GM12864 (cell line): ENCODE results near the gene MXI1.

ENCODE experiments used
- DNase-seq: peaks from one replicate; pipeline ENCODE4 v3.0.0-alpha.2; 2011; ENCODE audit warnings: low read depth
- H3K4me3 ChIP-seq: 2 replicates; pipeline ENCODE4 v1.5.1; 2011; ENCODE audit warnings: mild to moderate bottlenecking, low read depth, low read length, control low read depth
- CTCF ChIP-seq: IDR thresholded peaks from 2 replicates; pipeline ENCODE4 v1.5.1; 2011; ENCODE audit warnings: low read depth, mild to moderate bottlenecking, moderate library complexity, low read length, control low read depth, inconsistent platforms; ENCODE audit errors: missing control alignments

The MXI1 gene

DNA sequence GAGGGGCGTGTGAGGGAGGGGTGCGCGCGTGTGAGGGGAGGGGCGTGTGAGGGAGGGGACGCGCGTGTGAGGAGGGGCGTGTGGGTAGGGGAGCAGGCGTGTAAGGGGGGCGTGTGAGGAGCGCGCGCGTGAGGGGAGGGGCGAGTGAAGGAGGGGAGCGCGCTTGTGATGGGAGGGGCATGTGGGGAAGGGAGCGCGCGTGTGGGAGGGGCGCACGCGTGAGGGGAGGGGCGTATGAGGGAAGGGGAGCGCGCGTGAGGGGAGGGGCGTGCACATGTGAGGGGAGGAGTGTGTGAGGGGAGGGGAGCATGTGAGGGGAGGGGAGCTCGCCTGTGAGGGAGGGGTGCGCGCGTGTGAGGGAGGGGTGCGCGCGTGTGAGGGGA is 19.1 kb downstream of the MXI1 start:
- DNase-seq: no peak
- peak overlapping the region; percentile 61 for H3K4me3 ChIP-seq
- TF ChIP-seq CTCF: no peak

- DNase-seq: no peak
- H3K4me3 ChIP-seq: peak overlapping the region; percentile 61
- no peak for TF ChIP-seq CTCF
These were observed 19.7 kb downstream of the MXI1 start for GRCh38 chr10:110226926-110227641.

DNA sequence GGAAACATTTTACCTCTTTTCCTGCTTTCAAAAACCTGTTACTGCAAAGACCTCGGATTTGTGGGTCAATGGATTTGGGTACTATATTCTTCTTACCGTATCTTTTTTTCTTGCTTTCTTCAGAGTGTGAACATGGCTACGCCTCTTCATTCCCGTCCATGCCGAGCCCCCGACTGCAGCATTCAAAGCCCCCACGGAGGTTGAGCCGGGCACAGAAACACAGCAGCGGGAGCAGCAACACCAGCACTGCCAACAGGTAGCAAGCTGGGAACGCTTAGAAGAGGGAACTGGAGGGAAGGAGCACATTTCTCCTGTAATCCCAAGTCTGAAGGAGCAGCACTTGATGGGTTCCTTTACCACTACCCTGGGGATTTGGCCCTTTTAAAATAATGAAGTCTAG is 20.7 kb downstream of the MXI1 start:
- TF ChIP-seq CTCF: no peak
- DNase-seq: no peak
- H3K4me3 ChIP-seq: no peak overlapping the region

DNA sequence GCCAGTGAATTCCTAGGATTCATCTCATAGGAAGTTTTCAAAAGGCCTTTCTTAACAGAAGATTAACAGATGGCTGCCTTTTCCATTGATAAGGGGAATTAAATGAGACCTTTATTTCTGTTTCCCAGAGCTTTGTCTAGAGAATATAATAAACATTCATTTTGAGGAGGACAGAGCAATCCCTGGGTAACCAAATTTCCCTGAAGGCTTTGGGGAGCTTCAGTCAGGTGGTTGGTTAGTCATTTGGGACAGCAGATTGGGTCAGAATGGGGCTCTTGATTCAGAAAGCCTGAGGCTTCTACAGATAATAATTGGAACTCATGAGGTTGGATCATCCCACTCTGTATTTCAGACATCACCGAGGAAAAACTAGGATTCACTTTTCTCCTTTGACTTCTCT is 21.8 kb downstream of the MXI1 start:
- DNase-seq: no peak
- H3K4me3 ChIP-seq: no peak overlapping the region
- TF ChIP-seq CTCF: no peak

GRCh38 chr10:110233846-110234245 is 26.4 kb downstream of the MXI1 start:
- TF ChIP-seq CTCF: no peak
- no peak for DNase-seq
- no peak overlapping the region for H3K4me3 ChIP-seq

GRCh38 chr10:110237894-110238480 is 30.6 kb downstream of the MXI1 start:
- TF ChIP-seq CTCF: no peak
- DNase-seq: no peak
- no peak overlapping the region for H3K4me3 ChIP-seq

DNA sequence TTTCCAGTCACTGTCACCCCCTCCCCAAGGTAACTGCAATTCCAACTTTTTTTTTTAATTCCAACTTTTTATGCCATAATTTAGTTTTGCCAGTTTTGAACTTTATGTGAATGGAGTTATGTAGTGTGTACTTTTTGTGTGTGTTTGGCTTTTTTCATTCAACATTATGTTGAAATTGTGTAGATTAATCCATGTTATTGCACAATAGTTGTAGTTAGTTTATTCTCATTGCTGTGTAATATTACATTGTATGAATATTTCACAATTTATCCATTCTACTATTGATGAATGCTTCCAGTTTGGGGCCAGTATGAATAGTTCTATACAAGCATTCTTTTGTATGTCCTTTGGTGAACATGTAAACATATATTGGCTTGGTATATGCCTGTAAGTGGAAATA is 32.5 kb downstream of the MXI1 start:
- no peak for TF ChIP-seq CTCF
- H3K4me3 ChIP-seq: no peak overlapping the region
- DNase-seq: no peak
